ENCODE data around the gene MEX3B.
"Not testable (repeated sequence)": the region's sequence is repeated elsewhere in the genome, so short reads cannot be mapped to it uniquely, and the experiment has no call there.

MEX3B gene

GRCh38 chr15:82047453-82048400 lies 1.9 kb upstream of the MEX3B start:
- DNase-seq = no peak

DNA sequence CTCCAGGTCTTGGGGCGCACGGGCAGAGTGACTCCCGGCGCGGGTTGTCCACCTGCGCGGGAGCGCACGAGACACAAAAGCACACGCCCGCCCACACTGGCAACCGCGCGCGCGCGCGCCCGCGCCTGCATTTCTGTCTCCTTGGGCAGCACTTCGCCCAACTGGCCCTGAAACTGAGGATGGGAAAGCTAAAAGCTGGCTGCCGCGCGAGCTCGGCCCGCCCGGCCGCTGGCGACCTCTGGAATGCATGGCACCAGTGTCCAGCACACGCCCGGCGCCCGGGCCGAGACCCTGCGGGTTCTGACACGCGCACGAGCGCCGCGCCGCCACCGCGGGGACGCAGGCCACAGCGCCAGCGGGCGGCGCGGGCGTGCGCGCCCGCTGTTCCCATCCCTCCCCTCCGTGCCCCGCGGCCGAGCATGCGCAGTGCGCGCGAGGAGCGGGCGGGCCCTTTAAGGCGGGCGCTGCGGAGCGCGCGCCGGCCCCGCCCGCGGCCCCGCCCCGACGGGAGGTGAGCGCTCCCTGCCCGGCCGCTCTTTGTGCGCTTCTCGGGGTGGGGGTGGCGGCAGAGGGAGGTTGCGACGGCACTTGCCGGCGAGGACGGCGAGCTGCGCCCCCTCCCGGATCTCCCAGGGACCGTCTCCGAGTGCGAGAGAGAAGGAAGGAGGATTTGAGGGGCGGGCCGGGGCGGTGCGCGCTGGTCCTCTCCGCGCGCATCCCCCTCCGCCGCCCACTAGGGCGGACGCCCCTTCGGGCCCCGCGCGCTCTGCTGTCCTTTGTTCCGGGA lies 1.0 kb upstream of the MEX3B start:
- no peak for DNase-seq

DNA sequence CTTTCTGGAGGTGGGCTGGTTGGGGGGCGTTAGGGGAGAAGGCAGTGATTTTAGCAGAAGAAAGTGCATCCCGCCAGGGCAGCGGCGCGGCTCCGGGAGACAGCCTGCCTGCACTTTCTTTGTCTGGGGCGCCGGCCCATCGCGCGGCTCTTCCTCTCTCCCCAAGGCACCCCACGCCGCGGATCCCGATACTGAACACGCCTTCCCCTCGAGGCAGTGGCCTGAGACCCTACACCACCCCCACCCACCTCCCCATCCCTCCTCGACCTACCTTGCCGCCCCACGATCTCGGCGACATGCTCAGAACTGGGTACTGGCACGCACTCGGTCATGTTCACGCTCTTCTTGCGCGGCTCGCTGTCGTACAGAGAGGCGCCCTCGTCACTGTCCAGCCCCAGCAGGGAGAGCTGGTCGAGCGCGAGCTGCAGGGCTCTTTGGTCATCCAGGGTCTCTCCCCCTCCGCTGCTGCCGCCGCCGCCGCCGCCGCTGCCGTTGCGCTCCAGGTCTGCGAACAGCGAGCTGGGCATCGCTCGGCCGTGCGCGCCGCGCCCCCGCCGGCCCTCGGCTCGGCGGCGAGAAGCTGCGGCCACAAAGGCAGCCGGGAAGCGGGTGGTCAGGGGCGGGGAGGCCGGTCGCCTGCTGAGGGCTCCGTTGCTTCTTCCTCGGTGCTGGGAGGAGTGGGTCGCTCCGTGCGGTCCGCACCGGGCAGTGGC lies 483 bp downstream of the MEX3B start:
- no peak for DNase-seq

- DNase-seq = no peak
These were observed 1.2 kb downstream of the MEX3B start for GRCh38 chr15:82044373-82045178.

DNA sequence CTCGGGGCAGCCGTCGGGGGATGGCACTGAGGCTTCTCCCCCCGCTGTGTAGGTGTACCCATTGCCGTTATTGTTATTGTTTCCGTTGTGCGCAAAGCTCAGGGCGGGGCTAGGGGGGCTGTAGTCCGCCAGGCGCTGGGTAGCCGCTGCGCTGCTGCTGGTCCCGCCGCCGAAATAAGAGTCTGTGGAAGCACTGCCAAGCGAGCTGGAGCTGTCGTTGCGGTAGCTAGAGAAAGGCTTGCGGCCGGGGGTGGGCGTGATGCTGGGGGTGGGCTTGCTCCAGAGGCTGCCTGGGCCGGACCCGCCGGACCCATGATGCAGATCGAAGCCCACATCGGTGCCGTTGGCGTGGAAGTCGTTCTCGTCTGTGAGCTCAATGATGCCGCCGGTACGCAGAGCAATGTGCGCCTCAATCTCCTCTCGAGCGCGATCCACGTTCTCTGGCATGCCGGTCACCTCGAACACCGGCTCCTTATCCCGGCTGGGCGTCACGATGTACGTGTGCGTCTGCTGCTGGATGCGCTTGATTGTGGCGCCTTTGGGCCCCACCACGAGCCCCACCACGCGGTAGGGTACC lies 1.9 kb downstream of the MEX3B start:
- DNase-seq = no peak

- no peak for DNase-seq
These were observed 2.6 kb downstream of the MEX3B start for GRCh38 chr15:82043130-82043673.

DNA sequence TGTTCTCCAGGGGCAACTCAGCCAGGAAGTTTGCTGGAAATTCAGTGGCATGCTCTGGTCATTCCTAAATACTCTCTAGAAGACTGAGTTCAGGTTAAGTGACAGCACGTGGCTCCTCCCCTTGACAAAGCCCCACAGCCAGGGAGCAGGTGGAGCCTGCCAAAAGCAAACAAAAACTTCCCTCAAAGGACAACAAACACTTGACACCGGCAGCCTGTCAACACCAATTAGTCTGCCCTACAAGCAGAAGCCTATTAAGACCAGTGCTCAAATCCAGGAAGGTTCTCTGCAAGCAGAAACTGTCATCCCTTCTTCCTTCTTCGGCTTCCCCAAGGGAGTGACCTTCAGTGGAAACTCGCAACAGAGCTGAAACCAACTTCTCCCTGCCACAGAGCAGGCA lies 5.0 kb downstream of the MEX3B start:
- DNase-seq = peak; percentile 73

- DNase-seq = no peak
These were observed 5.4 kb downstream of the MEX3B start for GRCh38 chr15:82040390-82040789.

GRCh38 chr15:82039871-82040270 lies 5.9 kb downstream of the MEX3B start:
- DNase-seq = no peak

DNA sequence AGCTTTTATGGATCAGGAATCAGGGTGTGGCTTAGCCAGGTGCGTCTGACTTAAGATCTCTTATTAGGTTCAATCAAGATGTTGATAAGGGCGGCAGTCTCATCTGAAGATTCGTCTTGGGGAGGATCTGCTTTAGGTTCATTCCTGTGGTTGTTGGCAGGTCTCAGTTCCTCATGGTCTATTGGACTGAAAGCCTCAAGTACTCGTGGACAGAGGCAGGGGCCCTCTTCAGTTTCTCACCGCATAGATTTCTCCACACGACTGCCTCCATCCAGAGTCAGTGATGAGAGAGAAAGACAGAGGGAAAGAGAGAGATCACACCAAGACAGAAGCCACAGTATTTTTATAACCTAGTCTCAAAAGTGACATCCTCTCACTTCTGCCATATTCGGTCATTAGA lies 9.4 kb downstream of the MEX3B start:
- no peak for DNase-seq

DNA sequence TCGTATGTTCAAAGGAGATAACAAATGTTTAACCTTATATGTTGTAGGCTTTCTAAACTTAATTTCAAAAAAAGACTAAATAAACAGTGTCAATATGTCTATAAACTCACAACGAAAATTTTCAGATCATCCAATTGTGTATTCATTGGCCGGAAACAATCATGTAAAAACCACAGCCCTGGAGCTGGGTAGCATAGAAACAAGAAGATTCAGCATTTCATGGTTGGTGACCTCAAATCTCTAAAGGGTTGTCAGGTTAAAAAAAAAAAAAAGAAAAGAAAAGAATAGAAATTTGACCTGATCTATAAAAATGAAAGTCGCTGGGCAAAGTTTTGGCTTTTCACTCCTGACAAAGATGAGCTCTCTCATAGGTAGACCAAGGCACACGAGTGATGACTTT lies 13.9 kb downstream of the MEX3B start:
- no peak for DNase-seq

- DNase-seq = no peak
These were observed 15.6 kb downstream of the MEX3B start for GRCh38 chr15:82030176-82030575.

- DNase-seq = not testable (repeated sequence)
These were observed 17.7 kb downstream of the MEX3B start for GRCh38 chr15:82028163-82028562.

DNA sequence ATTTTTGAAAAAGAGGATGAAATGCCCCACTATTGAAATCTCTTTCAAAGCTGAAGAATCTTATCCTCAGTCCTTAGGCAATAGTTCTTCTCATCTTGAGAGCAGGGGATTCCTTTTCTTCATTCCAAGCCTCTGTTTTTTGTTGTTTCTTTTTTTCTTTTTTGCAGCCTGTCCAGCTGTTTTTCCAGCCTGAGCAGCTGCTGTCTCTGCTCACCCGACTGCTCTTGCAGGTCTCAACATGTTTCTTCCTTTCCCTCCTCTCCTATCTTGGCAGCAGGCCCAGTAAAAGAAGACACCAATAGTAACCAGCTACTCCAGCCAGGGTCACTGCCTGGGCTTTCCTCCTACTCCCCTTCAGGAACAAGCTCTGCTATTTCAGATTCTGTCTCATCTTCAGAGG lies 23.8 kb downstream of the MEX3B start:
- peak; percentile 18 for DNase-seq

DNA sequence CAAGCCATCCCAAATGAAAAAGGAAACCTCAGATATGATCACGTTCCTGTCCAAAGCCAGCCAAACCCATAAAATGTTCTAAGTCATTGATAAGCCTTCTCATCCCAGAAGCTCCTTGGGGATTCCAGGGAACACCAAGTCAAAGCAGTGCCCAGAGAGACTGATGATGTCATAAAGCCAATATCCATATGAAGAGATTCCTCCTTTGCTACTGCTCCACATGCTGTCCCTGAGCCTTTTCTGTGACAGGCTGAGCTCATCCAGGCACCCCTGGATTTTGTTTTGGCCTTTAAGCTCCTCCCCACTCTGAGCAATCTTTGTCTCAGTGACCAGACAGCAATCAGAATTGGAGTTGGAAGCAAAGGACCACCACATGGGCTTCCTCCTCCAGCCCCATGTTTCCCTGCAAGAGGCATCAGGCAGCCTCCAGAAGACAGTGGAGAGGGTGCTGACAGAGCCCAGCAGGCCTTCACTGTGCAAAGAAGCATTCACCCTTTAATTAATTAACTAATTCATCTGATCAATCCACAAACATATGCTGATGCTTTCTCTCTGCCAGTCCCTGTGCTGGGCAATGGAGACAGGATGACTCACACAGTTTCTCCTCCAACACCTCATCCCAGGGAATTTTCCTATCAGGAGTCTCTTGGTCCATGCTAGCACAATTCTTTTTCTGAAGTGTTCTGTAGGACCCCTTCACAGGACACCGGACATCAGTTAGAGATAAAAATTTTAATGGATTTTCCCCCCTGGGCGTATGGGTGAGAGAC lies 25.0 kb downstream of the MEX3B start:
- no peak for DNase-seq

DNA sequence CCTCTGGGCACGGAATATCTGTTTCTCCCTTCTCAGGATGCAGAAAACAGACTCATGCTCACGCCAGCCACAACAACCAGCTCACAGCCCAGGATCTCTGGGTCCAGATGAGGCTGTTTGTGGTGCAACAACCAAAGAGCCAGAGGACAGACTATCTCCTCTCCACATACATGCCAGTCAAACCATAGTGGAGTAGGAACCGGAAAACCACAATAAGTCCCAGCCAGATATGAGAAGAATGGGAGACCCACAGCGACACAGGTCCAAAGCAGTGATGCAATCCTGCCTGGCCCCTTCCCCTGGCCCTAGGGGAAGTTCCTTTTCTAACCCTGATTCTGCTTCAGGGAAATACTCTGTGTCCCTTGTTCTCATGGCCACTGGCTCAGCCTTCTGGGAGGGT lies 27.6 kb downstream of the MEX3B start:
- no peak for DNase-seq

DNA sequence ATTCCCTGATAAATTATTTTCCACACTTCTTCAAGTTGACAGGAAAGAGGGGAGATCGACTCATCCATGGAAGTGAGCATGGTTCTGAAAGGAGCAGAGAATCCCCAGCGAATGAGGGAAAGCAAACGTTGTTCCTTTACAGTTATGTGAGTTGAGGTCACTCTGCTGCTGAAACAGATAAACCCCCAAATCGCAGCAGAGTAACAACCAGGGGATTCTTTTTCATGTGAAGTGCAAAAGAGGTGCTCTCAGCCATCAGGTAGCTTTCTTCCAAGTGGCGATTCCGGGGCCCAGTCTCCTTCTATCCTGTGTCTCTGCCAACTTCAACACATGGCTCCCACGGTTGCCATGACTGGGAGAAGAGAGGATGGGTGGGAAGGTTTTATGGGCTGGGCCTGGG lies 28.2 kb downstream of the MEX3B start:
- no peak for DNase-seq

DNA sequence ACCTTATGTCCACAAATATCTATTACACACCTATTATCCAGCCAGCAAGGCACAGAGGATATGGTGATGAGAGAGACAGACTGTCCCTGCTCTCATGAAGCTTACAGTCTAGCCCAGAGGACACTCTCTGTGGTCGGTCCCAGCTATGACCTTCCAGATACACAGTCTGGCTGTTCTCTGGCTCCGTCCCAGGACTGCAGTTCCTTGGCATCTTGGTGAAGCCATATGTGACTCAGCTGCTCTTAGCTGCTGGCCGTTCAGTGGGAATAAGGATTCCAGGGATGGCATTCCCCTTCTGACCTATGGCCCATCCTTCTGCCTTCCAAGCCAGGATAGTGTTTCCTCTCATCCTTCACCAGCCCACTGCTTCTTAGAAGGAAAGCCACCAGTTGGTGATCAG lies 30.8 kb downstream of the MEX3B start:
- DNase-seq = no peak

- DNase-seq = no peak
These were observed 32.9 kb downstream of the MEX3B start for GRCh38 chr15:82012908-82013307.

GRCh38 chr15:82005239-82005638 lies 40.6 kb downstream of the MEX3B start:
- DNase-seq = no peak

- no peak for DNase-seq
These were observed 41.9 kb downstream of the MEX3B start for GRCh38 chr15:82003916-82004315.

Data from NCI-H2029 treated with DMSO at 0.1 percent for 48 hours (cell line).